K562 (cell line): ENCODE data around the gene DYNC1H1. TPM values are rescaled to one million over a fixed set of nuclear protein-coding genes. Genes with fewer than 3 reads are reported as not detected.

Experiments used
- CHD2 ChIP-seq: IDR thresholded peaks from 2 replicates; pipeline ENCODE4 v1.6.1; 2011; ENCODE audit warnings: low read depth, low read length
- KDM2B ChIP-seq: fragments of 250-450 bp; sonication (Bioruptor Pico); IDR thresholded peaks from 2 replicates; pipeline ENCODE4 v1.8.0; 2021; ENCODE audit warnings: mild to moderate bottlenecking, moderate library complexity
- NCOA1 ChIP-seq: fragments of 450-650 bp; IDR thresholded peaks from 2 replicates; pipeline ENCODE4 v1.6.1; 2016; ENCODE audit warnings: low read depth
- SIN3A ChIP-seq, 2 experiments: fragments of 150-350 bp in 1 of 2; IDR thresholded peaks; 2 replicates each; pipeline ENCODE4 v1.6.1; 2011 to 2016; ENCODE audit warnings: borderline replicate concordance in 2 of 2, low read depth in 2 of 2, low read length in 2 of 2, mild to moderate bottlenecking in 2 of 2, moderate library complexity in 2 of 2; ENCODE audit not compliant: control insufficient read depth in 1 of 2
- SLC30A9 ChIP-seq: fragments of 250-450 bp; sonication (Bioruptor Pico); IDR thresholded peaks from 2 replicates; pipeline ENCODE4 v1.8.0; 2022; ENCODE audit warnings: mild to moderate bottlenecking, moderate library complexity
- TRIM28 ChIP-seq: fragments of 450-650 bp; IDR thresholded peaks from 2 replicates; pipeline ENCODE4 v1.6.1; 2017
- polyA plus RNA-seq, 8 experiments: library from polyadenylated mRNA; depleted of rRNA in 4 of 8; stranded (reverse) in 5 of 8; unstranded in 3 of 8; fragments of >200 nt; fragmentation: Nextera tagmentation in 2 of 8; fragmentation: Illumina TruSeq in 1 of 8; extraction: Ambion mirVana in 2 of 8; extraction: Trizol in 1 of 8; gene quantifications; 2 replicates each; pipeline versions ENCODE4 v1.2.1 to v1.2.3, GENCODE V29; 2011 to 2014; ENCODE audit warnings: inconsistent platforms in 1 of 8, missing spikeins in 1 of 8
- total RNA-seq, 7 experiments: library from RNA; depleted of rRNA in 6 of 7; stranded (reverse); fragments of >200 nt in 6 of 7; fragmentation: Illumina TruSeq in 2 of 7; extraction: Trizol in 2 of 7; gene quantifications; 2 replicates each; pipeline versions ENCODE4 v1.2.1 to v1.2.3, GENCODE V29; 2011 to 2021; ENCODE audit warnings: low replicate concordance in 1 of 7
- TF ChIP-seq, protein P1 (sequence below), 2 experiments: fragments of 450-650 bp in 1 of 2; sonication (generic) in 1 of 2; formaldehyde crosslinking in 1 of 2; IDR thresholded peaks; 2 replicates each; pipeline versions ENCODE4 v1.7.1 to v1.9.0; 2016 to 2022; ENCODE audit warnings: inconsistent platforms in 1 of 2, mild to moderate bottlenecking in 1 of 2, missing genetic modification reagents in 1 of 2
- TF ChIP-seq, protein P2 (sequence below): fragments of 450-650 bp; IDR thresholded peaks from 2 replicates; pipeline ENCODE4 v1.7.1; 2018; ENCODE audit warnings: mild to moderate bottlenecking, low read depth; ENCODE audit not compliant: partially characterized antibody
- TF ChIP-seq, protein P3 (sequence below): sonication (generic); formaldehyde crosslinking; IDR thresholded peaks from 2 replicates; pipeline ENCODE4 v1.8.0; 2022; ENCODE audit warnings: missing genetic modification reagents, mild to moderate bottlenecking, moderate library complexity, borderline replicate concordance
- TF ChIP-seq, protein P4 (sequence below), 2 experiments: IDR thresholded peaks; 2 replicates each; pipeline ENCODE4 v1.6.1; 2012; ENCODE audit warnings: improper control_type of control experiment in 2 of 2, low read depth in 2 of 2, low read length in 2 of 2, borderline replicate concordance in 1 of 2

Gene DYNC1H1
- total and polyA plus RNA-seq, 9 of the 15 experiments (the other 6 are each of a cell fraction or from before 2014, with no cell fraction given) = 31.9 to 335 (median 115) TPM

DNA sequence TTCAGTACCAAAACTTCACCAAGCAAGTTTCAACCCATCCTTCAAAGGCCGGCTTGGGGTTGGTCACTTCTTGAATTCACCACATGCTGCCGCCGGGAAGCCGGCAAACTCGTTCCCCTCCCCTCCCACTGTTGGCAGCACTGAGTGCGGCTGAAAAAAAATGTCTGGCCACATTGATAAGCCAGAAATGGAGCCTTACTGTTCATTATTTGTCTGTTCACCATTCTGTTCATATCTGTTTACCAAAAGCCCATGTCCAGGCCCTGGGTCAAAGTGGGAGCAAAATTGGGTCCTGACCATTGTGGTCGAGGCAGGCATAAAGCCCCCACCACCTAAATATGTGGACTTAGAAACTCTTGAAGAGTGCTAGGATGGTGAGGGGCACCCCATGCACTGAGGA lies 129.7 kb downstream of the DYNC1H1 start (continued):
- TF ChIP-seq, protein P1, sequence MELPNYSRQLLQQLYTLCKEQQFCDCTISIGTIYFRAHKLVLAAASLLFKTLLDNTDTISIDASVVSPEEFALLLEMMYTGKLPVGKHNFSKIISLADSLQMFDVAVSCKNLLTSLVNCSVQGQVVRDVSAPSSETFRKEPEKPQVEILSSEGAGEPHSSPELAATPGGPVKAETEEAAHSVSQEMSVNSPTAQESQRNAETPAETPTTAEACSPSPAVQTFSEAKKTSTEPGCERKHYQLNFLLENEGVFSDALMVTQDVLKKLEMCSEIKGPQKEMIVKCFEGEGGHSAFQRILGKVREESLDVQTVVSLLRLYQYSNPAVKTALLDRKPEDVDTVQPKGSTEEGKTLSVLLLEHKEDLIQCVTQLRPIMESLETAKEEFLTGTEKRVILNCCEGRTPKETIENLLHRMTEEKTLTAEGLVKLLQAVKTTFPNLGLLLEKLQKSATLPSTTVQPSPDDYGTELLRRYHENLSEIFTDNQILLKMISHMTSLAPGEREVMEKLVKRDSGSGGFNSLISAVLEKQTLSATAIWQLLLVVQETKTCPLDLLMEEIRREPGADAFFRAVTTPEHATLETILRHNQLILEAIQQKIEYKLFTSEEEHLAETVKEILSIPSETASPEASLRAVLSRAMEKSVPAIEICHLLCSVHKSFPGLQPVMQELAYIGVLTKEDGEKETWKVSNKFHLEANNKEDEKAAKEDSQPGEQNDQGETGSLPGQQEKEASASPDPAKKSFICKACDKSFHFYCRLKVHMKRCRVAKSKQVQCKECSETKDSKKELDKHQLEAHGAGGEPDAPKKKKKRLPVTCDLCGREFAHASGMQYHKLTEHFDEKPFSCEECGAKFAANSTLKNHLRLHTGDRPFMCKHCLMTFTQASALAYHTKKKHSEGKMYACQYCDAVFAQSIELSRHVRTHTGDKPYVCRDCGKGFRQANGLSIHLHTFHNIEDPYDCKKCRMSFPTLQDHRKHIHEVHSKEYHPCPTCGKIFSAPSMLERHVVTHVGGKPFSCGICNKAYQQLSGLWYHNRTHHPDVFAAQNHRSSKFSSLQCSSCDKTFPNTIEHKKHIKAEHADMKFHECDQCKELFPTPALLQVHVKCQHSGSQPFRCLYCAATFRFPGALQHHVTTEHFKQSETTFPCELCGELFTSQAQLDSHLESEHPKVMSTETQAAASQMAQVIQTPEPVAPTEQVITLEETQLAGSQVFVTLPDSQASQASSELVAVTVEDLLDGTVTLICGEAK (IDR thresholded peaks at IDR 0.05) = no peak
- TF ChIP-seq, protein P1 (CRISPR knock-in tag; IDR thresholded peaks at IDR 0.05) = no peak
- no peak for TF ChIP-seq KDM2B (CRISPR knock-in tag)
- no peak for TF ChIP-seq TRIM28
- TF ChIP-seq SIN3A (IDR thresholded peaks at IDR 0.05; ENCODE audit: borderline replicate concordance in 2 of 2, control insufficient read depth in 1 of 2, low read depth in 2 of 2, low read length in 2 of 2) = 0 out of 4 replicates have a peak, but pooled peaks of 1 of the 2 experiments have one; percentile 21
- TF ChIP-seq, protein P2, sequence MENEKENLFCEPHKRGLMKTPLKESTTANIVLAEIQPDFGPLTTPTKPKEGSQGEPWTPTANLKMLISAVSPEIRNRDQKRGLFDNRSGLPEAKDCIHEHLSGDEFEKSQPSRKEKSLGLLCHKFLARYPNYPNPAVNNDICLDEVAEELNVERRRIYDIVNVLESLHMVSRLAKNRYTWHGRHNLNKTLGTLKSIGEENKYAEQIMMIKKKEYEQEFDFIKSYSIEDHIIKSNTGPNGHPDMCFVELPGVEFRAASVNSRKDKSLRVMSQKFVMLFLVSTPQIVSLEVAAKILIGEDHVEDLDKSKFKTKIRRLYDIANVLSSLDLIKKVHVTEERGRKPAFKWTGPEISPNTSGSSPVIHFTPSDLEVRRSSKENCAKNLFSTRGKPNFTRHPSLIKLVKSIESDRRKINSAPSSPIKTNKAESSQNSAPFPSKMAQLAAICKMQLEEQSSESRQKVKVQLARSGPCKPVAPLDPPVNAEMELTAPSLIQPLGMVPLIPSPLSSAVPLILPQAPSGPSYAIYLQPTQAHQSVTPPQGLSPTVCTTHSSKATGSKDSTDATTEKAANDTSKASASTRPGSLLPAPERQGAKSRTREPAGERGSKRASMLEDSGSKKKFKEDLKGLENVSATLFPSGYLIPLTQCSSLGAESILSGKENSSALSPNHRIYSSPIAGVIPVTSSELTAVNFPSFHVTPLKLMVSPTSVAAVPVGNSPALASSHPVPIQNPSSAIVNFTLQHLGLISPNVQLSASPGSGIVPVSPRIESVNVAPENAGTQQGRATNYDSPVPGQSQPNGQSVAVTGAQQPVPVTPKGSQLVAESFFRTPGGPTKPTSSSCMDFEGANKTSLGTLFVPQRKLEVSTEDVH = no peak
- TF ChIP-seq SLC30A9 (CRISPR knock-in tag) = no peak
- TF ChIP-seq CHD2 = no peak
- TF ChIP-seq, protein P3, sequence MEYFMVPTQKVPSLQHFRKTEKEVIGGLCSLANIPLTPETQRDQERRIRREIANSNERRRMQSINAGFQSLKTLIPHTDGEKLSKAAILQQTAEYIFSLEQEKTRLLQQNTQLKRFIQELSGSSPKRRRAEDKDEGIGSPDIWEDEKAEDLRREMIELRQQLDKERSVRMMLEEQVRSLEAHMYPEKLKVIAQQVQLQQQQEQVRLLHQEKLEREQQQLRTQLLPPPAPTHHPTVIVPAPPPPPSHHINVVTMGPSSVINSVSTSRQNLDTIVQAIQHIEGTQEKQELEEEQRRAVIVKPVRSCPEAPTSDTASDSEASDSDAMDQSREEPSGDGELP (CRISPR knock-in tag) = peak; percentile 31; the same call in 1 of the 2 replicates
- TF ChIP-seq, protein P4, sequence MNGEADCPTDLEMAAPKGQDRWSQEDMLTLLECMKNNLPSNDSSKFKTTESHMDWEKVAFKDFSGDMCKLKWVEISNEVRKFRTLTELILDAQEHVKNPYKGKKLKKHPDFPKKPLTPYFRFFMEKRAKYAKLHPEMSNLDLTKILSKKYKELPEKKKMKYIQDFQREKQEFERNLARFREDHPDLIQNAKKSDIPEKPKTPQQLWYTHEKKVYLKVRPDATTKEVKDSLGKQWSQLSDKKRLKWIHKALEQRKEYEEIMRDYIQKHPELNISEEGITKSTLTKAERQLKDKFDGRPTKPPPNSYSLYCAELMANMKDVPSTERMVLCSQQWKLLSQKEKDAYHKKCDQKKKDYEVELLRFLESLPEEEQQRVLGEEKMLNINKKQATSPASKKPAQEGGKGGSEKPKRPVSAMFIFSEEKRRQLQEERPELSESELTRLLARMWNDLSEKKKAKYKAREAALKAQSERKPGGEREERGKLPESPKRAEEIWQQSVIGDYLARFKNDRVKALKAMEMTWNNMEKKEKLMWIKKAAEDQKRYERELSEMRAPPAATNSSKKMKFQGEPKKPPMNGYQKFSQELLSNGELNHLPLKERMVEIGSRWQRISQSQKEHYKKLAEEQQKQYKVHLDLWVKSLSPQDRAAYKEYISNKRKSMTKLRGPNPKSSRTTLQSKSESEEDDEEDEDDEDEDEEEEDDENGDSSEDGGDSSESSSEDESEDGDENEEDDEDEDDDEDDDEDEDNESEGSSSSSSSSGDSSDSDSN (IDR thresholded peaks at IDR 0.05; ENCODE audit: borderline replicate concordance in 1 of 2, low read depth in 2 of 2, low read length in 2 of 2) = 0 out of 4 replicates have a peak, but pooled peaks of 1 of the 2 experiments have one; percentile 47
- TF ChIP-seq NCOA1 = 0 out of 2 replicates have a peak, but pooled peaks have one; percentile 33
